Stomach (tissue), 9 donors: ENCODE data around the gene GSC. TPM values are rescaled to one million over a fixed set of nuclear protein-coding genes. Genes with fewer than 3 reads are reported as not detected.

Experiments
- DNase-seq, 2 donors: peaks; one replicate each; pipeline versions ENCODE4 v3.0.0 to v3.0.0-alpha.2; 2013 to 2019
- H3K27ac ChIP-seq, 5 donors: fragments of 200-600 bp in 4 of 5; sonication (generic) in 4 of 5; one replicate each; pipeline ENCODE4 v1.5.1; 2013 to 2019; ENCODE audit warnings: mild to moderate bottlenecking in 1 of 5, moderate library complexity in 1 of 5
- H3K27me3 ChIP-seq, 3 donors: fragments of 200-600 bp; sonication (generic); one replicate each; pipeline ENCODE4 v1.5.1; 2017 to 2019; ENCODE audit warnings: mixed run types in 1 of 3
- H3K36me3 ChIP-seq, 4 donors: fragments of 200-600 bp; sonication (generic); 1 replicate in 3 of 4; 2 replicates in 1 of 4; pipeline ENCODE4 v1.5.1; 2016 to 2019
- H3K4me1 ChIP-seq, 4 donors: fragments of 200-600 bp; sonication (generic); one replicate each; pipeline ENCODE4 v1.5.1; 2016 to 2019
- H3K4me3 ChIP-seq, 4 donors: fragments of 200-600 bp; sonication (generic) in 3 of 4; one replicate each; pipeline ENCODE4 v1.5.1; 2016 to 2019; ENCODE audit warnings: mild to moderate bottlenecking in 1 of 4
- H3K9me3 ChIP-seq, 4 donors: fragments of 200-600 bp; sonication (generic); one replicate each; pipeline ENCODE4 v1.5.1; 2016 to 2019
- EP300 ChIP-seq: sonication (generic); formaldehyde crosslinking; IDR thresholded peaks from one replicate; pipeline ENCODE4 v1.6.1; 2017; ENCODE audit warnings: antibody characterized with exemption
- POLR2A ChIP-seq, 4 donors: fragments of 450-650 bp; IDR thresholded peaks; one replicate each; pipeline ENCODE4 v1.6.1; 2016; ENCODE audit warnings: antibody characterized with exemption in 4 of 4, control low read depth in 2 of 4, mild to moderate bottlenecking in 1 of 4, moderate library complexity in 1 of 4
- POLR2AphosphoS5 ChIP-seq, 3 donors: sonication (generic); formaldehyde crosslinking; IDR thresholded peaks; one replicate each; pipeline ENCODE4 v1.6.1; 2016; ENCODE audit warnings: antibody characterized with exemption in 3 of 3
- WGBS, 5 donors: extraction: QIAGEN DNeasy Blood & Tissue Kit in 3 of 5; methylation state at CpG; one replicate each; pipeline versions ENCODE4 v1.1.5 to v1.1.7; 2013 to 2018; 5-methylcytosine and 5-hydroxymethylcytosine counted together
- intact Hi-C: fragments of 100-400 bp; cut with DNase I; formaldehyde crosslinking; loops from one replicate; pipeline ENCODE4 v1.15.1; 2023; ENCODE audit warnings: low total_unique reads
- polyA plus RNA-seq, 3 donors: library from polyadenylated mRNA; stranded (reverse); fragments of 200-250 nt; gene quantifications; one replicate each; pipeline ENCODE4 v1.2.3, GENCODE V29; 2013
- total RNA-seq, 5 donors: library from RNA; depleted of rRNA; stranded (reverse); fragments of >200 nt; gene quantifications; one replicate each; pipeline versions ENCODE4 v1.1.0 to v1.2.3, GENCODE V29; 2014 to 2016
- TF ChIP-seq, protein P1 (sequence below), 7 experiments: fragments of 450-650 bp in 4 of 7; fragments of 200-600 bp in 3 of 7; sonication (generic) in 3 of 7; IDR thresholded peaks; one replicate each; pipeline ENCODE4 v1.5.1; 2016 to 2019; ENCODE audit warnings: antibody characterized with exemption in 7 of 7, control low read depth in 2 of 7, mild to moderate bottlenecking in 1 of 7
- donor health status: healthy with polysubstance abuse.
- donor health status: Bipolar disorder and iron deficiency.
- donor health status: healthy.

Gene GSC
- total and polyA plus RNA-seq, 8 donors, result 0.25 TPM; not detected in 7

DNA sequence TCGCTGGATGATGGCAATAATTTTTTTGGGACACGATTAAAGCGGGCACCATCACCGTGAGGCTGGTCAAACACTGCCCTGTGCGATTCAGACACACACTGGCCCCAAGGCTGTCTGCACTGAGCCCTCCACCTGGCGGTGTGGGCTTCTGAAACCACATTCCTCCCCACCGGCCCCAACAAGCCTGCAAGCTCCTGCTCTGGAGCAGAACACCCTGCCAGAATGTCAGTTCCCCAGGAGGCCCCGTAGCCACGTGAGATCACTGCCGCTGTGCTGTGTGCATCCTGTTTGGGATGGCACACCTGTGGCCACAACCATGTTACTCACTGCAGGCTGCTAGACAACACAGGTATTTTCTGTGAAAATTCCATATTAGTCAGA, 7.9 kb downstream of the GSC start:
- intact Hi-C loops, result no loop called here
- peaks cover 0 to 94% (median 26%) of the 10 kb centered on the region in 3 donors for H3K27me3 ChIP-seq
- H3K4me3 ChIP-seq, result no peak overlapping the region
- no peaks in the 10 kb centered on the region for H3K9me3 ChIP-seq
- no peak overlapping the region for H3K27ac ChIP-seq
- TF ChIP-seq EP300 (no peak), POLR2AphosphoS5 (IDR thresholded peaks at IDR 0.05) (no peak), POLR2A (IDR thresholded peaks at IDR 0.05) (no peak)
- TF ChIP-seq, protein P1, sequence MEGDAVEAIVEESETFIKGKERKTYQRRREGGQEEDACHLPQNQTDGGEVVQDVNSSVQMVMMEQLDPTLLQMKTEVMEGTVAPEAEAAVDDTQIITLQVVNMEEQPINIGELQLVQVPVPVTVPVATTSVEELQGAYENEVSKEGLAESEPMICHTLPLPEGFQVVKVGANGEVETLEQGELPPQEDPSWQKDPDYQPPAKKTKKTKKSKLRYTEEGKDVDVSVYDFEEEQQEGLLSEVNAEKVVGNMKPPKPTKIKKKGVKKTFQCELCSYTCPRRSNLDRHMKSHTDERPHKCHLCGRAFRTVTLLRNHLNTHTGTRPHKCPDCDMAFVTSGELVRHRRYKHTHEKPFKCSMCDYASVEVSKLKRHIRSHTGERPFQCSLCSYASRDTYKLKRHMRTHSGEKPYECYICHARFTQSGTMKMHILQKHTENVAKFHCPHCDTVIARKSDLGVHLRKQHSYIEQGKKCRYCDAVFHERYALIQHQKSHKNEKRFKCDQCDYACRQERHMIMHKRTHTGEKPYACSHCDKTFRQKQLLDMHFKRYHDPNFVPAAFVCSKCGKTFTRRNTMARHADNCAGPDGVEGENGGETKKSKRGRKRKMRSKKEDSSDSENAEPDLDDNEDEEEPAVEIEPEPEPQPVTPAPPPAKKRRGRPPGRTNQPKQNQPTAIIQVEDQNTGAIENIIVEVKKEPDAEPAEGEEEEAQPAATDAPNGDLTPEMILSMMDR (IDR thresholded peaks at IDR 0.05), result no peak
- WGBS, 5 donors, result 54 to 69% (median 63%) methylated on average over 7 to 10 of the region's 10 CpGs
- peaks cover 0 to under 1% (median 0%) of the 10 kb centered on the region in 4 donors for H3K4me1 ChIP-seq
- no peak for DNase-seq
- no peaks in the 10 kb centered on the region for H3K36me3 ChIP-seq

- DNase-seq, result peak in 1 of 2 donors; percentile 26
- Histone ChIP-seq H3K27me3 (peaks cover 0 to 89% (median 21%) of the 10 kb centered on the region in 3 donors), H3K27ac (no peak overlapping the region), H3K4me3 (no peak overlapping the region), H3K36me3 (no peaks in the 10 kb centered on the region), H3K4me1 (no peaks in the 10 kb centered on the region), H3K9me3 (no peaks in the 10 kb centered on the region)
- TF ChIP-seq POLR2A (IDR thresholded peaks at IDR 0.05), result no peak
- TF ChIP-seq POLR2AphosphoS5 (IDR thresholded peaks at IDR 0.05), result no peak
- TF ChIP-seq EP300, result no peak
- TF ChIP-seq, protein P1 (IDR thresholded peaks at IDR 0.05), result no peak
- WGBS, 5 donors, result 62 to 73% (median 65%) methylated on average over 12 of the region's 12 CpGs
- intact Hi-C loops, result no loop called here
Observed at GRCh38 chr14:94761348-94761996, 8.4 kb downstream of the GSC start.

- Histone ChIP-seq H3K36me3 (no peaks in the 10 kb centered on the region), H3K27ac (no peak overlapping the region), H3K4me1 (no peaks in the 10 kb centered on the region), H3K4me3 (no peak overlapping the region), H3K27me3 (peaks cover 0 to 42% (median 0%) of the 10 kb centered on the region in 3 donors), H3K9me3 (no peaks in the 10 kb centered on the region)
- no peak for TF ChIP-seq POLR2AphosphoS5 (IDR thresholded peaks at IDR 0.05)
- intact Hi-C loops, result no loop called here
- DNase-seq, result no peak
- WGBS, 5 donors, result 33 to 57% (median 43%) methylated on average over 3 of the region's 3 CpGs
Observed at GRCh38 chr14:94756310-94756882, 13.5 kb downstream of the GSC start.

DNA sequence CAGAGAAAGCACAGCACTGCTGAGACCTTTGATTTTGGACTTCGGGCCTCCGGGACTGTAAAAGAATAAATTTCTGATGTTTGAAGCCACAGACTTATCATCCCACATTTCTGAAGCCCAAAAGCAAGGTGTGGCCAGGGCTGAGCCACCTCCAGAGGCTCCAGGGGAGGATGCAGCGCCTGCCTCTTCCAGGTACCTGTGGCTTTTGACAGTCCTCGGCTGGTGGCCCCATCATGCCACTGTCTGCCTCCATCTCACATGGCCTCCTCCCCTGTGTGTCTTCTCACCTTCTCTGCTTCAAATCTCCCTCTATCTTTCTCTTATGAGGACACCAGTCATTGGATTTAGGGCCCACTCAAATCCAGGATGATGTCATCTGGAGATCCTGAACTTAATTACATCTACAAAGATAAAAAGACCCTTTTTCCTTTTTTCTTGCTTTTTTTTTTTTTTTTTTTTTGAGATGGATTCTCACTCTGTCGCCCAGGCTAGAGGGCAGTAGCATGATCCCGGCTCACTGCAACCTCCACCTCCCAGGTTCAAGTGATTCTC, 15.4 kb downstream of the GSC start:
- intact Hi-C loops, result no loop called here
- H3K27ac ChIP-seq, result no peak overlapping the region
- WGBS, 5 donors, result 69 to 84% (median 81%) methylated on average over 6 of the region's 6 CpGs

More for the DNA sequence above, 15.4 kb downstream of the GSC start:
- H3K27me3 ChIP-seq, result peaks cover 0 to 38% (median 0%) of the 10 kb centered on the region in 3 donors
- H3K4me3 ChIP-seq, result no peak overlapping the region
- no peak for TF ChIP-seq POLR2A (IDR thresholded peaks at IDR 0.05)
- TF ChIP-seq POLR2AphosphoS5 (IDR thresholded peaks at IDR 0.05), result no peak
- TF ChIP-seq, protein P1 (IDR thresholded peaks at IDR 0.05), result no peak
- no peak for TF ChIP-seq EP300
- no peak for DNase-seq
- H3K36me3 ChIP-seq, result no peaks in the 10 kb centered on the region
- no peaks in the 10 kb centered on the region for H3K9me3 ChIP-seq
- no peaks in the 10 kb centered on the region for H3K4me1 ChIP-seq
